ENCODE data around the gene LRP6.

The LRP6 gene

GRCh38 chr12:12156828-12157227 lies 110.0 kb downstream of the LRP6 start:
- no peak for TF ChIP-seq GATA3 (IDR thresholded peaks at IDR 0.05; ENCODE audit: low read depth, low read length)
- no peak for TF ChIP-seq GATA2 (IDR thresholded peaks at IDR 0.05; ENCODE audit: low read depth, low read length)

- TF ChIP-seq GATA2 (IDR thresholded peaks at IDR 0.05; ENCODE audit: low read depth, low read length) (no peak), GATA3 (IDR thresholded peaks at IDR 0.05; ENCODE audit: low read depth, low read length) (no peak)
Measured at GRCh38 chr12:12156116-12156515, 110.7 kb downstream of the LRP6 start.

GRCh38 chr12:12153596-12153995 lies 113.2 kb downstream of the LRP6 start:
- TF ChIP-seq GATA3 (IDR thresholded peaks at IDR 0.05; ENCODE audit: low read depth, low read length), result no peak
- TF ChIP-seq GATA2 (IDR thresholded peaks at IDR 0.05; ENCODE audit: low read depth, low read length), result no peak

- TF ChIP-seq GATA2 (IDR thresholded peaks at IDR 0.05; ENCODE audit: low read depth, low read length), result no peak
- no peak for TF ChIP-seq GATA3 (IDR thresholded peaks at IDR 0.05; ENCODE audit: low read depth, low read length)
Measured at GRCh38 chr12:12147111-12147510, 119.7 kb downstream of the LRP6 start.

GRCh38 chr12:12141000-12141399 lies 125.8 kb downstream of the LRP6 start:
- TF ChIP-seq GATA3 (IDR thresholded peaks at IDR 0.05; ENCODE audit: low read depth, low read length), result no peak
- TF ChIP-seq GATA2 (IDR thresholded peaks at IDR 0.05; ENCODE audit: low read depth, low read length), result no peak

GRCh38 chr12:12138203-12139154 lies 128.4 kb downstream of the LRP6 start:
- no peak for TF ChIP-seq GATA2 (IDR thresholded peaks at IDR 0.05; ENCODE audit: low read depth, low read length)
- TF ChIP-seq GATA3 (IDR thresholded peaks at IDR 0.05; ENCODE audit: low read depth, low read length), result no peak

GRCh38 chr12:12133785-12134184 lies 133.1 kb downstream of the LRP6 start:
- TF ChIP-seq GATA3 (IDR thresholded peaks at IDR 0.05; ENCODE audit: low read depth, low read length) (0 out of 2 replicates have a peak, but pooled peaks have one; percentile 21), GATA2 (IDR thresholded peaks at IDR 0.05; ENCODE audit: low read depth, low read length) (no peak)

- TF ChIP-seq GATA2 (IDR thresholded peaks at IDR 0.05; ENCODE audit: low read depth, low read length) (no peak), GATA3 (IDR thresholded peaks at IDR 0.05; ENCODE audit: low read depth, low read length) (no peak)
Measured at GRCh38 chr12:12133259-12133658, 133.6 kb downstream of the LRP6 start.

- no peak for TF ChIP-seq GATA3 (IDR thresholded peaks at IDR 0.05; ENCODE audit: low read depth, low read length)
- no peak for TF ChIP-seq GATA2 (IDR thresholded peaks at IDR 0.05; ENCODE audit: low read depth, low read length)
Measured at GRCh38 chr12:12128670-12129069, 138.2 kb downstream of the LRP6 start.

GRCh38 chr12:12127304-12127703 lies 139.5 kb downstream of the LRP6 start:
- no peak for TF ChIP-seq GATA2 (IDR thresholded peaks at IDR 0.05; ENCODE audit: low read depth, low read length)

GRCh38 chr12:12126551-12126950 lies 140.3 kb downstream of the LRP6 start:
- TF ChIP-seq GATA2 (IDR thresholded peaks at IDR 0.05; ENCODE audit: low read depth, low read length) (no peak), GATA3 (IDR thresholded peaks at IDR 0.05; ENCODE audit: low read depth, low read length) (no peak)

GRCh38 chr12:12123036-12123604 lies 143.7 kb downstream of the LRP6 start:
- TF ChIP-seq GATA2 (IDR thresholded peaks at IDR 0.05; ENCODE audit: low read depth, low read length) (no peak), GATA3 (IDR thresholded peaks at IDR 0.05; ENCODE audit: low read depth, low read length) (peak; percentile 30; the same call in 1 of the 2 replicates)

GRCh38 chr12:12121061-12121460 lies 145.8 kb downstream of the LRP6 start:
- TF ChIP-seq GATA3 (IDR thresholded peaks at IDR 0.05; ENCODE audit: low read depth, low read length), result no peak
- no peak for TF ChIP-seq GATA2 (IDR thresholded peaks at IDR 0.05; ENCODE audit: low read depth, low read length)

- no peak for TF ChIP-seq GATA3 (IDR thresholded peaks at IDR 0.05; ENCODE audit: low read depth, low read length)
- no peak for TF ChIP-seq GATA2 (IDR thresholded peaks at IDR 0.05; ENCODE audit: low read depth, low read length)
Measured at GRCh38 chr12:12116677-12117076, 150.2 kb downstream of the LRP6 start.

- TF ChIP-seq GATA2 (IDR thresholded peaks at IDR 0.05; ENCODE audit: low read depth, low read length) (no peak), GATA3 (IDR thresholded peaks at IDR 0.05; ENCODE audit: low read depth, low read length) (no peak)
Measured at GRCh38 chr12:12115514-12115913, 151.3 kb downstream of the LRP6 start.

Data from SH-SY5Y (cell line).